GM18519 (cell line): Measurements from ENCODE around the gene CIRBP.

Source experiments
- ATAC-seq: cut with Tn5 transposase; IDR thresholded peaks from one replicate; pipeline ENCODE4 v1.9.1; 2021; ENCODE audit warnings: mild to moderate bottlenecking, moderate library complexity; ENCODE audit not compliant: unreplicated experiment, low FRiP score

Gene CIRBP

GRCh38 chr19:1288833-1289685 lies 19.9 kb downstream of the CIRBP start:
- ATAC-seq = no peak

GRCh38 chr19:1289686-1290025 lies 20.5 kb downstream of the CIRBP start:
- ATAC-seq = no peak

- no peak for ATAC-seq
These were observed 21.1 kb downstream of the CIRBP start for GRCh38 chr19:1290196-1290702.

GRCh38 chr19:1290703-1291651 lies 21.8 kb downstream of the CIRBP start:
- no peak for ATAC-seq

GRCh38 chr19:1291761-1292418 lies 22.8 kb downstream of the CIRBP start:
- ATAC-seq = no peak

GRCh38 chr19:1292419-1293151 lies 23.5 kb downstream of the CIRBP start:
- ATAC-seq = no peak

GRCh38 chr19:1293782-1294604 lies 24.9 kb downstream of the CIRBP start:
- ATAC-seq = no peak

- no peak for ATAC-seq
These were observed 25.6 kb downstream of the CIRBP start for GRCh38 chr19:1294688-1295087.

- no peak for ATAC-seq
These were observed 26.3 kb downstream of the CIRBP start for GRCh38 chr19:1295169-1296012.

- no peak for ATAC-seq
These were observed 26.9 kb downstream of the CIRBP start for GRCh38 chr19:1296078-1296477.

- ATAC-seq = no peak
These were observed 27.6 kb downstream of the CIRBP start for GRCh38 chr19:1296575-1297271.

GRCh38 chr19:1298235-1298634 lies 29.1 kb downstream of the CIRBP start:
- ATAC-seq = no peak

GRCh38 chr19:1299801-1300200 lies 30.7 kb downstream of the CIRBP start:
- no peak for ATAC-seq

GRCh38 chr19:1300744-1301490 lies 31.8 kb downstream of the CIRBP start:
- ATAC-seq = no peak

- ATAC-seq = no peak
These were observed 33.6 kb downstream of the CIRBP start for GRCh38 chr19:1302533-1303239.

- ATAC-seq = no peak
These were observed 35.2 kb downstream of the CIRBP start for GRCh38 chr19:1304197-1304924.
